HG03025 (cell line): ENCODE data around the gene RNF26.
A peak's percentile ranks its signal among the peaks of the same experiment; 100 is the strongest.

Experiments
- ATAC-seq: cut with Tn5 transposase; IDR thresholded peaks from one replicate; pipeline ENCODE4 v1.9.1; 2021; ENCODE audit warnings: mild to moderate bottlenecking, moderate library complexity; ENCODE audit not compliant: unreplicated experiment, low FRiP score

Gene RNF26

GRCh38 chr11:119315131-119316015 lies 19.0 kb upstream of the RNF26 start:
- no peak for ATAC-seq

GRCh38 chr11:119316016-119316728 lies 18.2 kb upstream of the RNF26 start:
- ATAC-seq, result no peak

- no peak for ATAC-seq
Measured at GRCh38 chr11:119316729-119317591, 17.4 kb upstream of the RNF26 start, which contains the start of gene MCAM. Gene MCAM (minus strand): TSS chr11:119317130. CDS start chr11:119317101, 29 bp downstream.

GRCh38 chr11:119317592-119318239 lies 16.6 kb upstream of the RNF26 start:
- ATAC-seq, result no peak

GRCh38 chr11:119318240-119319135 lies 15.8 kb upstream of the RNF26 start:
- ATAC-seq, result no peak

GRCh38 chr11:119319136-119319699 lies 15.1 kb upstream of the RNF26 start:
- no peak for ATAC-seq

GRCh38 chr11:119319700-119320239 lies 14.6 kb upstream of the RNF26 start:
- no peak for ATAC-seq

- no peak for ATAC-seq
Measured at GRCh38 chr11:119320240-119320775, 14.0 kb upstream of the RNF26 start.

- ATAC-seq, result peak; percentile 35
Measured at GRCh38 chr11:119320776-119321524, 13.4 kb upstream of the RNF26 start.

GRCh38 chr11:119322360-119322739 lies 12.0 kb upstream of the RNF26 start:
- no peak for ATAC-seq

GRCh38 chr11:119322921-119323531 lies 11.3 kb upstream of the RNF26 start:
- no peak for ATAC-seq

GRCh38 chr11:119323532-119324033 lies 10.7 kb upstream of the RNF26 start:
- ATAC-seq, result no peak

- ATAC-seq, result no peak
Measured at GRCh38 chr11:119324189-119324588, 10.1 kb upstream of the RNF26 start.

GRCh38 chr11:119329320-119329719 lies 5.0 kb upstream of the RNF26 start:
- no peak for ATAC-seq

- ATAC-seq, result no peak
Measured at GRCh38 chr11:119330237-119330636, 4.1 kb upstream of the RNF26 start.

- ATAC-seq, result no peak
Measured at GRCh38 chr11:119332111-119332765, 2.1 kb upstream of the RNF26 start.
